ENCODE measurements around the gene EVI5.

EVI5 gene

GRCh38 chr1:92784639-92785500 is at the start of gene EVI5:
Gene EVI5 (minus strand): TSS chr1:92785108. CDS start chr1:92736546, 48,562 bp downstream.
- ATAC-seq (replicated peaks) (peak; percentile 93 to 95), DNase-seq (peak; percentile 91)
- peak within 1 kb of the TSS; percentile 94 for H3K27ac Mint-ChIP-seq
- peaks cover 3 to 11% of the 10 kb centered on the region in 2 donors for H3K36me3 Mint-ChIP-seq
- H3K4me1 Mint-ChIP-seq = peaks cover 9 to 31% of the 10 kb centered on the region in 2 donors
- H3K27me3 Mint-ChIP-seq = peaks cover 0 to 5% of the 10 kb centered on the region in 2 donors
- peak within 1 kb of the TSS; percentile 89 to 95 for H3K4me3 Mint-ChIP-seq
- H3K9me3 Mint-ChIP-seq = no peaks in the 10 kb centered on the region

- Mint-ChIP-seq H3K4me3 (peak overlapping the region; percentile 94 to 95), H3K36me3 (peaks cover 55 to 74% of the 10 kb centered on the region in 2 donors)
Measured at GRCh38 chr1:92834617-92835016, 49.7 kb upstream of the EVI5 start.

GRCh38 chr1:92833840-92834239 is 48.9 kb upstream of the EVI5 start:
- H3K27ac Mint-ChIP-seq = peak overlapping the region; percentile 99
- no peaks in the 10 kb centered on the region for H3K9me3 Mint-ChIP-seq
- ATAC-seq (replicated peaks) = no peak
- no peaks in the 10 kb centered on the region for H3K27me3 Mint-ChIP-seq
- H3K36me3 Mint-ChIP-seq = peaks cover 53 to 68% of the 10 kb centered on the region in 2 donors
- DNase-seq = no peak
- peak overlapping the region; percentile 94 to 95 for H3K4me3 Mint-ChIP-seq
- H3K4me1 Mint-ChIP-seq = peaks cover 31 to 66% of the 10 kb centered on the region in 2 donors

More at GRCh38 chr1:92834617-92835016, 49.7 kb upstream of the EVI5 start:
- DNase-seq (no peak), ATAC-seq (replicated peaks) (no peak)
- Mint-ChIP-seq H3K4me1 (peaks cover 34 to 66% of the 10 kb centered on the region in 2 donors), H3K27ac (peak overlapping the region; percentile 99), H3K9me3 (no peaks in the 10 kb centered on the region), H3K27me3 (no peaks in the 10 kb centered on the region)

GRCh38 chr1:92832537-92833114 is 47.7 kb upstream of the EVI5 start:
- Mint-ChIP-seq H3K9me3 (no peaks in the 10 kb centered on the region), H3K27ac (peak overlapping the region; percentile 99), H3K4me1 (peaks cover 23 to 54% of the 10 kb centered on the region in 2 donors), H3K4me3 (peak overlapping the region; percentile 94 to 95), H3K36me3 (peaks cover 41 to 56% of the 10 kb centered on the region in 2 donors), H3K27me3 (no peaks in the 10 kb centered on the region)
- DNase-seq (no peak), ATAC-seq (replicated peaks) (peak in 1 of 2 donors; percentile 2)

- Mint-ChIP-seq H3K4me1 (peaks cover 20 to 52% of the 10 kb centered on the region in 2 donors), H3K4me3 (peak within 1 kb of the TSS; percentile 94 to 95), H3K27me3 (no peaks in the 10 kb centered on the region), H3K9me3 (no peaks in the 10 kb centered on the region), H3K36me3 (peaks cover 38 to 50% of the 10 kb centered on the region in 2 donors), H3K27ac (peak within 1 kb of the TSS; percentile 99)
- ATAC-seq (replicated peaks) (peak; percentile 89 to 97), DNase-seq (peak; percentile 98)
Measured at GRCh38 chr1:92831762-92832536, 47.0 kb upstream of the EVI5 start, which contains the start of gene RPL5. Gene RPL5 (plus strand): TSS chr1:92832040. CDS start chr1:92832115, 75 bp downstream.

- ATAC-seq (replicated peaks) = no peak
- DNase-seq = no peak
- Mint-ChIP-seq H3K36me3 (peaks cover 38 to 47% of the 10 kb centered on the region in 2 donors), H3K27me3 (no peaks in the 10 kb centered on the region), H3K4me3 (peak overlapping the region; percentile 29 to 94), H3K4me1 (peaks cover 20 to 49% of the 10 kb centered on the region in 2 donors), H3K27ac (peak overlapping the region; percentile 76), H3K9me3 (no peaks in the 10 kb centered on the region)
Measured at GRCh38 chr1:92831368-92831761, 46.5 kb upstream of the EVI5 start.

- Mint-ChIP-seq H3K9me3 (no peaks in the 10 kb centered on the region), H3K4me1 (peaks cover under 1 to 10% of the 10 kb centered on the region in 2 donors), H3K36me3 (peaks cover under 1 to 1% of the 10 kb centered on the region in 2 donors), H3K27ac (no peak overlapping the region), H3K27me3 (no peaks in the 10 kb centered on the region), H3K4me3 (no peak overlapping the region)
- DNase-seq (no peak), ATAC-seq (replicated peaks) (no peak)
Measured at GRCh38 chr1:92826792-92827191, 41.9 kb upstream of the EVI5 start.

- H3K27me3 Mint-ChIP-seq = peaks cover 0 to 5% of the 10 kb centered on the region in 2 donors
- H3K4me3 Mint-ChIP-seq = no peak overlapping the region
- ATAC-seq (replicated peaks) (no peak), DNase-seq (no peak)
- H3K27ac Mint-ChIP-seq = no peak overlapping the region
- peaks cover 5 to 9% of the 10 kb centered on the region in 2 donors for H3K4me1 Mint-ChIP-seq
- no peaks in the 10 kb centered on the region for H3K9me3 Mint-ChIP-seq
- no peaks in the 10 kb centered on the region for H3K36me3 Mint-ChIP-seq
Measured at GRCh38 chr1:92822879-92823278, 38.0 kb upstream of the EVI5 start.

- Mint-ChIP-seq H3K4me3 (no peak overlapping the region), H3K36me3 (no peaks in the 10 kb centered on the region), H3K9me3 (no peaks in the 10 kb centered on the region), H3K27ac (no peak overlapping the region), H3K27me3 (peaks cover 0 to 5% of the 10 kb centered on the region in 2 donors), H3K4me1 (peaks cover 6 to 9% of the 10 kb centered on the region in 2 donors)
- DNase-seq (no peak), ATAC-seq (replicated peaks) (no peak)
Measured at GRCh38 chr1:92820551-92820950, 35.6 kb upstream of the EVI5 start.

- Mint-ChIP-seq H3K9me3 (no peaks in the 10 kb centered on the region), H3K27me3 (peaks cover 0 to 5% of the 10 kb centered on the region in 2 donors), H3K27ac (no peak overlapping the region), H3K4me3 (no peak overlapping the region), H3K36me3 (no peaks in the 10 kb centered on the region), H3K4me1 (peaks cover 6 to 9% of the 10 kb centered on the region in 2 donors)
- ATAC-seq (replicated peaks) = no peak
- DNase-seq = no peak
Measured at GRCh38 chr1:92820024-92820423, 35.1 kb upstream of the EVI5 start.

- Mint-ChIP-seq H3K36me3 (no peaks in the 10 kb centered on the region), H3K9me3 (no peaks in the 10 kb centered on the region), H3K4me1 (peaks cover 6 to 9% of the 10 kb centered on the region in 2 donors), H3K27me3 (peaks cover 11 to 12% of the 10 kb centered on the region in 2 donors), H3K4me3 (no peak overlapping the region), H3K27ac (no peak overlapping the region)
- ATAC-seq (replicated peaks) = peak in 1 of 2 donors; percentile 38
- DNase-seq = no peak
Measured at GRCh38 chr1:92817986-92818764, 33.3 kb upstream of the EVI5 start.

GRCh38 chr1:92817137-92817697 is 32.3 kb upstream of the EVI5 start:
- H3K9me3 Mint-ChIP-seq = no peaks in the 10 kb centered on the region
- peaks cover 13 to 14% of the 10 kb centered on the region in 2 donors for H3K27me3 Mint-ChIP-seq
- H3K4me3 Mint-ChIP-seq = no peak overlapping the region
- H3K4me1 Mint-ChIP-seq = peaks cover 5 to 6% of the 10 kb centered on the region in 2 donors
- DNase-seq (no peak), ATAC-seq (replicated peaks) (no peak)
- no peak overlapping the region for H3K27ac Mint-ChIP-seq
- H3K36me3 Mint-ChIP-seq = no peaks in the 10 kb centered on the region

GRCh38 chr1:92816732-92817131 is 31.8 kb upstream of the EVI5 start:
- Mint-ChIP-seq H3K4me3 (no peak overlapping the region), H3K27me3 (peaks cover 13 to 16% of the 10 kb centered on the region in 2 donors), H3K36me3 (no peaks in the 10 kb centered on the region), H3K27ac (no peak overlapping the region), H3K9me3 (no peaks in the 10 kb centered on the region), H3K4me1 (peaks cover 5 to 6% of the 10 kb centered on the region in 2 donors)
- no peak for DNase-seq
- ATAC-seq (replicated peaks) = no peak

All from stimulated activated naive B cell treated with anti-CD40 and anti-IgM and Interleukin-4, amounts not matched to agents 10 μg/mL and 1 μg/mL and 100 μg/mL, for 72 hours (primary cell).